HEK293 (cell line): ENCODE results near the gene LUZP4.

ENCODE experiments used
- CTCF ChIP-seq: fragments of 450-650 bp; formaldehyde crosslinking; IDR thresholded peaks from 2 replicates; pipeline ENCODE4 v1.5.1; 2016; ENCODE audit warnings: missing biosample characterization, missing genetic modification characterization
- KLF9 ChIP-seq: fragments of 450-650 bp; formaldehyde crosslinking; IDR thresholded peaks from 2 replicates; pipeline ENCODE4 v1.5.1; 2016; ENCODE audit warnings: missing biosample characterization, missing genetic modification characterization, low read depth
- ZBTB11 ChIP-seq: fragments of 450-650 bp; formaldehyde crosslinking; conservative IDR thresholded peaks from 2 replicates; pipeline ENCODE4 v1.5.1; 2016; ENCODE audit warnings: low read depth, missing biosample characterization, missing genetic modification characterization
- ZBTB49 ChIP-seq: fragments of 450-650 bp; formaldehyde crosslinking; IDR thresholded peaks from 2 replicates; pipeline ENCODE4 v1.5.1; 2016; ENCODE audit warnings: missing biosample characterization, missing genetic modification characterization, low read depth
- ZBTB8A ChIP-seq: fragments of 450-650 bp; formaldehyde crosslinking; IDR thresholded peaks from 2 replicates; pipeline ENCODE4 v1.5.1; 2016; ENCODE audit warnings: missing biosample characterization, missing genetic modification characterization
- ZNF140 ChIP-seq: fragments of 450-650 bp; formaldehyde crosslinking; IDR thresholded peaks from 2 replicates; pipeline ENCODE4 v1.5.1; 2016; ENCODE audit warnings: missing biosample characterization, missing genetic modification characterization
- ZNF302 ChIP-seq: fragments of 450-650 bp; formaldehyde crosslinking; IDR thresholded peaks from 2 replicates; pipeline ENCODE4 v1.5.1; 2016; ENCODE audit warnings: missing biosample characterization, missing genetic modification characterization, low read depth
- ZNF366 ChIP-seq: fragments of 450-650 bp; formaldehyde crosslinking; conservative IDR thresholded peaks from 2 replicates; pipeline ENCODE4 v1.5.1; 2016; ENCODE audit warnings: missing biosample characterization, missing genetic modification characterization
- ZNF433 ChIP-seq: fragments of 450-650 bp; formaldehyde crosslinking; IDR thresholded peaks from 2 replicates; pipeline ENCODE4 v1.5.1; 2016; ENCODE audit warnings: missing biosample characterization, missing genetic modification characterization, low read depth
- ZNF658 ChIP-seq: fragments of 450-650 bp; formaldehyde crosslinking; IDR thresholded peaks from 2 replicates; pipeline ENCODE4; 2016; ENCODE audit warnings: missing biosample characterization, missing genetic modification characterization
- ZNF677 ChIP-seq: fragments of 450-650 bp; IDR thresholded peaks from 2 replicates; pipeline ENCODE4 v1.5.0; 2018; ENCODE audit warnings: missing biosample characterization, mild to moderate bottlenecking, missing genetic modification characterization, moderate library complexity
- ZNF707 ChIP-seq: fragments of 450-650 bp; formaldehyde crosslinking; IDR thresholded peaks from 2 replicates; pipeline ENCODE4 v1.5.1; 2016; ENCODE audit warnings: missing biosample characterization, missing genetic modification characterization
- ZNF777 ChIP-seq: fragments of 450-650 bp; formaldehyde crosslinking; IDR thresholded peaks from 2 replicates; pipeline ENCODE4 v1.5.1; 2017; ENCODE audit warnings: missing biosample characterization, missing genetic modification characterization, borderline replicate concordance

- TF ChIP-seq ZNF140, result no peak
- no peak for TF ChIP-seq ZBTB49 (tag by site-specific recombination)
- TF ChIP-seq ZNF658, result no peak
- no peak for TF ChIP-seq ZNF366 (tag by site-specific recombination)
- no peak for TF ChIP-seq ZNF302 (tag by site-specific recombination)
- TF ChIP-seq ZNF777 (tag by site-specific recombination), result no peak
- no peak for TF ChIP-seq ZNF677 (tag by site-specific recombination)
- TF ChIP-seq CTCF (tag by site-specific recombination), result no peak
- TF ChIP-seq ZNF707 (tag by site-specific recombination), result no peak
- no peak for TF ChIP-seq KLF9 (tag by site-specific recombination)
- no peak for TF ChIP-seq ZNF433 (tag by site-specific recombination)
- TF ChIP-seq ZBTB8A (tag by site-specific recombination), result no peak
- TF ChIP-seq ZBTB11 (tag by site-specific recombination), result no peak
Measured at GRCh38 chrX:115322375-115322774, 32.9 kb downstream of the LUZP4 start.
